GM18868 (cell line): Measurements from ENCODE around the gene CHCHD6.

ENCODE experiments used
- ATAC-seq: cut with Tn5 transposase; IDR thresholded peaks from one replicate; pipeline ENCODE4 v1.9.1; 2021; ENCODE audit warnings: mild to moderate bottlenecking, moderate library complexity; ENCODE audit not compliant: unreplicated experiment

Gene CHCHD6

DNA sequence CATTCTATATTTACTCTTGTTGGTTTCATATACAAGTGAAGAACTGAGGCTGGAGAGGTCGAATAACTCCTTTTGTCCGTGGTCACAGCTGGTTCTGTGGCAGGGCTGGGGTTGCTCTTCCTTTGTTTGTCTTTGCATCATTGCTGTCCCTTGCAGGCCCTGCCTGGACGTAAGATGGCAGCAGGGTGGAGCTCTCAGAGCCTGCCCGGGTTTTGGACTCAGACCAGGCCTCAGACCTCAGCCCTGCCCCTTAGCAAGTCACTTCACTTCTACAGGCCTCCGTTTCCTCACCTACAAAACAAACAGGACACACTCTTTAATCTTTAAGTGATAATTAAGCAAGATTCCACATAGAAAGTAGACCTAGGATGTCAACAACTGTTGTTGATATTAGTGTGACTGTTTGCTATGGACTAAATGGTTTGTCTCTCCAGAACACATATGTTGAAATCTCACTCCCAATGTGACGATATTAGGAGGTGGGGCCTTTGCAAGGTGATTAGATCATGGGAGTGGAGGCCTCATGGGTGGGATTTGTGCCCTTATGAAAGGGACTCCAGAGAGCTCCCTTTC lies 213.3 kb downstream of the CHCHD6 start:
- no peak for ATAC-seq

DNA sequence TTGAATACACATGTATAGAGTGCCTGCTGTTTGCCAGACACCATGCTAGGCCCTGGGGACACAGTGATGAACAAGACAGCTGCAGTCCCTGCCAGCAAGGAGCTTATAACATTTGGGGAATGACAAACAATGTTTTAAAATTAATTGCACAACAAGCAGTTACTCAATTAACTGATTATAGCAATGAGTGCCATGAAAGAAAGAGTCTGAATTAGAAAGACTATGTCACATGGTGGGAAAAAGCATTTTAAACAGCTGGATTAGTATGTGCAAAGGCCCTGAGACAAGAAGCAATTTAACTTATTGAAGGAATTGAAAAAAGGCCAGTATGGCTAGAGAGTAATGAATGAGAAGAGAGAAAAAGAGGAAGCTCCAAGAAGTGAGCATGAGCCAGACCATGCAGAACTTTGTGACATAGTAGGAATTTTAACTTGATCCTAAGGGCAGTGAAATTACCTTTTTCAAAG lies 214.3 kb downstream of the CHCHD6 start:
- ATAC-seq = no peak

- no peak for ATAC-seq
These were observed 217.2 kb downstream of the CHCHD6 start for GRCh38 chr3:126921085-126921824.

- ATAC-seq = no peak
These were observed 218.4 kb downstream of the CHCHD6 start for GRCh38 chr3:126922466-126922865.

- ATAC-seq = no peak
These were observed 219.4 kb downstream of the CHCHD6 start for GRCh38 chr3:126923423-126923822.

DNA sequence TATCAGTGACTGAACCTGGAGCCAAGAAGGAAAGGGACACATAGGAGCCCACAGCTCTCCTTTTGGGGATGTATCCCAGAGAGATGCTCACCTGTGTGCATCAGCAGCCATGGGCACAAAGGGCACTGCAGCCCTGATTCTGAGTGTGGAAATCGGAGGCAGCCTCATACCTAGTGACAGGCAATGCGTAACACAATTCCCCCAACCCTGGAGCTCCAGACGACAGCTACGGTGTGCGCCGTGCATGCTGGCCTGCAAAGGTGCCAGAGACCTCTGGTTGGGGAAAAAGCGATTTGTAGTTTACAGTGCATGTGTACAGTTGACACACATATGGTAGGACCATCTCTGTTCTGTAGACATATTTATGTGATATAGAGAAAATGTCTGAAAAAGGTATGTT lies 219.9 kb downstream of the CHCHD6 start:
- ATAC-seq = no peak

- no peak for ATAC-seq
These were observed 220.4 kb downstream of the CHCHD6 start for GRCh38 chr3:126924458-126924857.

- ATAC-seq = no peak
These were observed 221.6 kb downstream of the CHCHD6 start for GRCh38 chr3:126925411-126926171.

DNA sequence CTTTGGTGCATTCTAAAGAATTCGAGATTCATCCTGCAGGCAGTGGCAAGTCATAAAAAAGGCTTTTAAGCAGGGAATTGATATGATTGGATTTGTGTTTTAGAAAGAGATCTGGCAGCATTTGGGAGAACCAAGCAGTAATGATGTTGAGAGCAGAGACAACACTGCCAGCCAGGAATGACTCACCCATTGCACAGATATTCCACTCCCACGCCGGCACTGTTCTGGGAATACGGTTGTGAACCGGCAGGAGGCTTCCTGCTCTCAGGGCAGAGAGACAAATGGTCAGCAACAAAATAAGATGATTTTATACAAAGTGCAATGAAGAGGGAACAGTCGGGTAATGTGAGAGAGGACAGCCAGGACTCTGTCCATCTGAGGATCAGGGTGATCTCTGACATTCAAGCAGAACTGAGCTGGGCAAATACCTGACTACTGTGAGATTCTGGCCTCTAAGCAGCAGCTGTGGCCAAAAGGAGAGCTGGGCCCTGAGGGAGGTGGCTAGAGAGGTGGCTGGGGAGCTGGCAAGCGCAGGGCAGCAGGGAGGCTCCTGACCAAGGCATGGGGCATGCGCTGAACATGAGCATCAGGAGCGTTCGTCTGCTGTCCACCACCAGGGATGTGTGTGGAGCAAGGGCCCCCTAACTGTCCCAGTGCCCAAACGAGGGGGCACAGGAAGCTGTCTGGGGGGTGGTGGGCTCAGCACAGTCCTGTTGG lies 222.8 kb downstream of the CHCHD6 start:
- no peak for ATAC-seq

DNA sequence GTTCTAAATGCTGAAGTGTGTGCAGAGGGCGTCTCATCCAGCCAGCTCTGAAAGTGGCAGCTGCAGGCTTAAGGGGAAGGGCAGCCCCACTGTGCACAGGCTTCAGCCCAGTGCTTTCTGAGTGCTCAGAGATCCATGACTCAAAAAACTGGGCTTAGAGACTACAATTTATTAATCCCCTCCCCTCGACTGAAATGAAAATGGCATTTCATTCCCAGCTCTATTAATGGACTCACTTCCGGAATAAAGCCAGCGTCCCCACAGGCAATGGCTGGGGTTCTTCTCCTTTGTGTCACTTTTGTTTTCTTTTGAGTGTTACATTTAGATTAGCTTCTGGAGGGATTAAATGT lies 223.3 kb downstream of the CHCHD6 start:
- no peak for ATAC-seq

DNA sequence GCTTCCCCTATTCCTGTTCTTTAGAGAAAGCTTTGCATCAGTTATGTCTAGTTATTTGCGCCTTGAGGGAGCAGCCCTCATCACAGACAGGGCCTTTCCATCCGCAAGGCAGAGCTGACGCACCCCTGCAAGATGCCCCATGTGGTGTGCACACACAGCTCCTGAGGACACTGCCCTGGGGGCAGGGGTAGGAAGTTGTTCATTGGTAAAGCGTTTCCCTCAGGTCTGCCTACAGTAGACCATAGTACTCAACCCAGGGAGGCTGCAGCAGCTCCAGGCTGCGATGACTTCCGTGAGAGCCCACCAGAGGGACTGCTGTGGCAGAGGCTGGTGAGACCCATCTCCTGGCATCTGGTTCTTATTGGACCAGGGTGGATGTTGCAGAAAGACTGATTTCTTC lies 223.8 kb downstream of the CHCHD6 start:
- ATAC-seq = no peak

- ATAC-seq = no peak
These were observed 225.0 kb downstream of the CHCHD6 start for GRCh38 chr3:126928921-126929474.

DNA sequence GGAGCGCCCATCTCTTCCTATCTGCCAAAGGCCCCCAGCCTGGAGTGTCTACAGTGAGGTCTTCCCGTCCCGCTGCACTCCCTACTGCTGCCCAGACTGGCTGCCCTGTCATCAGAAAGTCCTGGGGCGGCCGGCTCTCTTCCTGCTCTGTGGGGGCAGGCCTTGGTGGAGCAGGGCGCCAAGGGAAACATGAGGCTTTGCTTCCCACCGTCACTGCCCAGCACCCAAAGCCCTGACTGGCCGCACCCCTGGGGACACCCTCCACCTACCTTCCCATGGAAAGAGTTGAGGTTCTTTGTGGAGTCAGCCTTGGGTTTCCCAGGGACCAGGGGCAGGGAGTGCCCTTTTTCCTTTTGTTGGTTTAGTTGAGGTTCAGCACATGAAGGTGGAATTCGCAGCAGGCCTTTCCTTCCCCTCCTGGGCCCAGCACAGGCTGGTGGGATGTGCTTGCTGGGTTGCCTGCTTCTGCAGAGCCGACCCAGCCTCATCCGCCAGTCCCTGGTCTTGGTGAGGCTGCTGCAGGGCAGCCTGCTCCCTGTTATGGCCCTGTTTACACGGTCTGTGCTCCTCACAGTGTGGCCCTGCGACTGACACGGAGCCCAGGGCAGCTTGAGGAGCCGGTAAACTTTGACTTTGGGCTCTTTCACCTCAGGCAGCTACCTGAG lies 227.0 kb downstream of the CHCHD6 start:
- no peak for ATAC-seq

GRCh38 chr3:126931806-126932187 lies 227.8 kb downstream of the CHCHD6 start:
- ATAC-seq = no peak

DNA sequence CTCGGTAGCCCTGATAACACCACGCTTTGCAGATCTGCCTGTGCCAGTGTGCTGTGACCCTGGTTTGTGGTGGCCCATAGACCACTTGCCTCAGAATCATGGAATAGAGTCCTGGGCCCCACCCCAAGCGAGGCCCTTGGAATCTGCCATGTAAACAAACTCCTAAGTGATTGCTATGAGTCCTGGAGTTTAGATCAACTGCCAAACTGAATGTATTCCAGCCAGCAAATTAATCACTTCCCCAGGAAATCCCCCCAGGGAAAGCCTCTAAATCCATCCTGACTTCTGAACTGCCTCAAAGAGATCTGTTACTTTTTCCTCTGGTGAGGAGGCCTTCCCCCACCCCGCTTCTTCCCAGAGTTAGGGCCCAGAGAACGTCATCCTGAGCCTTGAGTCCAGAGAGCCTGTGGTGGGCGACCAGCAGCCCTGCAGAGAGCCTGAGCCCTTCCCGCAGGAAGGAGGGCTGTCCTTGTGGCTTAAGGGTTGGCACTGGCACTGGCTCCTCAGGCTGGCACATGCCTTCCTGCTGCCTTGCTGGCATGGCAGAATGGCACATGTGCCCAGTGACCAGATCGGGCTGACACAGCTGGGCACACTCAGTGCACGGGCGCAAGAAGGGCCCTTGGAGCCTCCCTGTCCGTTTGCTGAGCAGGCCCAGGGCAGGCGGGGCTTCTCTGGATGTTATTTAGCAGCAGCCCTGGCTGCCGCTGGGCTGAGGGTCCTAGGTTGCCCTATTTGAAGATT lies 228.3 kb downstream of the CHCHD6 start:
- ATAC-seq = no peak

- ATAC-seq = no peak
These were observed 230.0 kb downstream of the CHCHD6 start for GRCh38 chr3:126934031-126934531.

DNA sequence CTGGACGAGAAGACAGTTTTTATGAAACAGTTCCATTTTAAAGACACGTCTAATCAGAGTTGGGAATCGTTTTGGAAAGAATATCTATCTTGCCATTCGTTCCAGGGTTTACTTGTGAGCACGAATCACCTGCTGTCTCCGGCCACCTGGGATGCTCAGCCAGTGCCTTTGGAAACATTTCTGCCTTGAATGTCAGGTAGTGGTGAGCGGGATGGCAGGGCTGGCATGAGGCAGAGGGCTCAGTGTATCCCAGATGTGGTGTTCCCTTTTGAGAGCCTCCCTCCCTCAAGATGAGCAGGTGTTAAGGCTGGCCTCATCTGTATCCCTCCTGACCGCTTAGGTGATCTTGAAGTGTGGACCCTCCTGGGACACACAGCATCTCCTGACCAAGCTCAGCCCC lies 231.0 kb downstream of the CHCHD6 start:
- no peak for ATAC-seq

DNA sequence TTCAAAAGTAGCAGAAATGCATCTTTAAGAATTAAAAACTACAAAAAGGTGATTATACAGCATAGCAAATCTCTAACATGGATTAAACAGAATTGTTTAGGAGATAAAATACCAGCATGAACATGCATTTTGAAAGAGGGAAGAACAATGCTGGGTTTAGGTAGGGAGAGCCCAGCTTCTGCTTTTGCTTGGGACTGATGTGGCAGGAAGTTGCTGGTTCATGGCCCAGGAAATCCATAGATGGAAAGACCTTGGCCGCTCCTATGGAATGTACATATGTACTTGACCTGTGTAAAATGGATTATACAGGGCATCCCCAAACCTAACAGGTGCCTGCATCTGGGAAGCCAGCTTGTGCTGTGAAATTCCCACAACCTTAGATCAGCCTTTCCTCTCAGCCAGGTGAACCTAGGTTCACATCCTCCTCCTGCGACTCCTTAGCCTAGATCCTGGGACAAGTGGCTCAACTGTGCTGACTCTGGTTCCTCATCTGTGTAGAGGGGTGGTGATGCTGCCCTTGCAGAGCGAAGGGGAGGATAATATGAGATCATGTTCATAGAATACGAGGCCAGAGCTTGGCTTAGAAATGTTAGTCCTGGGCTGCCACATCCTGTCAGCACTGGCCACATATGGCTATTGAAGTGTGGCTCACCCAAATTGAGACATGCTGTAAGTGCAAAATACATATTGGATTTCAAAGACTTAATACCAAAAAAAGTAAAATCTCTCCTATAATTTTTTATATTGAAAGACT lies 231.9 kb downstream of the CHCHD6 start:
- ATAC-seq = no peak

- no peak for ATAC-seq
These were observed 232.9 kb downstream of the CHCHD6 start for GRCh38 chr3:126936853-126937425.
